Ecto neural progenitor cell (in vitro differentiated cells): ENCODE data around the gene MAGI1.

Experiments used
- DNase-seq: peaks from one replicate; pipeline ENCODE4 v3.0.0-alpha.2; 2018; ENCODE audit warnings: low spot score

Gene MAGI1

GRCh38 chr3:65665915-65666314 is 372.8 kb downstream of the MAGI1 start:
- DNase-seq, result no peak

DNA sequence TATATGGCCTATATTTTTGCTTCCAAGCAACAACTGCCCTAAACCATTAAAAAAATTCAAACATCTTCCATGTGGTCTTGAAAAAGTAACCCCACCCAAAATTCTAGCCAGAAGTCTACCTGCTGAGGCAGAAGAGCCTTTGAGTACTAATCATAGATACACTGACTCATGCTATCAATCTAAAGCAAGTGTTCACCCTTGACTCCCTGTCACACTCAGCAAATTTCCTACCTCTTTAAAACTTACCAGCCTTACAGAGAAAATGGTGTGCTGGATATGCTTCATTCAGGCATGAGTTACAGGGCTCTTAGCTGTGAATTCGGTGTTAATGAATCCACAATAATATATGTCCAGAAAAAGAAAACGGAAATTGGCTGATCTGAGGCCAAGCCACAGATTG is 373.8 kb downstream of the MAGI1 start:
- DNase-seq, result no peak

- no peak for DNase-seq
Measured at GRCh38 chr3:65664446-65664845, 374.3 kb downstream of the MAGI1 start.

DNA sequence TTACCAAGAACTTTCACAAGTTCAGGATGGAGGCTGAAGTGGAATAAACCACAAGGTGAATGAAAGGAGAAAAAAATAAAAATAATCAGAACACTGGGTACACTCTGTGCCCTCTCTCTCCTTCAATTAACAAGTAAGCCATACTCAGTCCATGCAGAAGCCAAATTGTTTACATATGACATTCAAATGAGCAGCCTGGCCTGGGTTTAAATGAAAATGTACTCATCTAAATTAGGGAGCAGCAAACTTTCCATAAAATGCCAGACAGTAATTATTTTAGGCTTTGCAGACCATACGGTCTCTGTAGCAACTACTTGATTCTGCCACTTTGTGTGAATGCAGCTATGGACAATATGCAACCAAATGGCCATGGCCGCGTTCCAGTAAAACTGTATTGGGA is 376.6 kb downstream of the MAGI1 start:
- DNase-seq, result no peak

GRCh38 chr3:65660000-65660598 is 378.6 kb downstream of the MAGI1 start:
- DNase-seq, result no peak

DNA sequence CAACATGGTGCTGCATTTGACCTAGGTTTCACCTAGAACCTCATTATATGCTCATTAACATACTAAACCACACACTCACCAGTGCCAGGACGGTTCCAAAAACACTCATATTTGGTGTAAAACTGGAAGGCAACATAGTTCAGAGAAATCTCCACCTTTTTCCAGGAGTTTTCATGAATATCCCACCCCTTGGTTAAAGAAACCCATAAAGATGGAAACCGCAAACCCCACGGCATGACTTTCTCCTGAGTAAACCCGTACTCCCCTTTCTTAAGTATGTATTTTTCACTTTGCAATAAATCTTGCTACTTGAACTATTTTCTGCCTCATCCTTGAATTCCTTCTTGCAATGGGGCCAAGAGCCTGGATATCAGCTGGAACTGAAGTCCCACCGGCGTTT is 379.3 kb downstream of the MAGI1 start:
- DNase-seq, result no peak

DNA sequence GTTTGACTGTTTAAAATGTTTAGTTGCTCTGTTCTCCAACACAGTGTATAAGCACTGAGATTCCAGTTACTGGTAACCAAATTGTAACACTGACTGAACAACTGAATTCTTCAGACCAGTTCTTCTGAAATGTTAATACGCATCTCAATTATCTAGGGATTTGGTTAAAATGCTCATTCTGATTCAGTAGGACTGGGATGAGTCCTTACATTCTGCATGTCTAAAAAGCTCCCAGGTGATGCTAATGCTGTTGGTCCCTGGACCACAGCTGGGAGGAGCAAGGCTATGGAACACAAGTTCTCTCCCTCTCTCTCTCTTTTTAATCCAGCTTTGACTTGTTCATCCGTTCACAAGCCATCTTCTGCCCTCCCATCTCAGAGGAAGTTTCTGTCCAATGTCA is 380.3 kb downstream of the MAGI1 start:
- DNase-seq, result no peak

GRCh38 chr3:65655061-65655460 is 383.7 kb downstream of the MAGI1 start:
- no peak for DNase-seq

- no peak for DNase-seq
Measured at GRCh38 chr3:65653731-65654130, 385.0 kb downstream of the MAGI1 start.

DNA sequence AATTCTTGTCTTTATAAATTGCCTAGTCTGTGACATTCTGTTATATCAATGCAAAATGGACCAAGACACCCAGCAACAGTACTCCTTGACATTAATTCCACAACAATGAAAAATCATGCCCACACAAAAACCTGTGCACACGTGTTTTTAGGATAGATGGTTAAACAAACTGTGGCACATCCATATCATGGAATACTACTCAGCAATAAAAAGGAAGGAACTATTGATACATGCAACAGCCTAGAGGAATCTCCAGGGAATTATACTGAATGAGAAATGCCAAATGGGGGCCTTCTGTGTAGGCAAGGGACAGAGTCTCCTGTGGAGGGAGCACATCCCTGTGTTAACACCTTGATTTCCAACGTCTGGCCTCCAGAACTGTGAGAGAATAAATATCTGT is 388.5 kb downstream of the MAGI1 start:
- DNase-seq, result no peak

GRCh38 chr3:65647369-65647768 is 391.3 kb downstream of the MAGI1 start:
- DNase-seq, result no peak

- no peak for DNase-seq
Measured at GRCh38 chr3:65642883-65643282, 395.8 kb downstream of the MAGI1 start.

DNA sequence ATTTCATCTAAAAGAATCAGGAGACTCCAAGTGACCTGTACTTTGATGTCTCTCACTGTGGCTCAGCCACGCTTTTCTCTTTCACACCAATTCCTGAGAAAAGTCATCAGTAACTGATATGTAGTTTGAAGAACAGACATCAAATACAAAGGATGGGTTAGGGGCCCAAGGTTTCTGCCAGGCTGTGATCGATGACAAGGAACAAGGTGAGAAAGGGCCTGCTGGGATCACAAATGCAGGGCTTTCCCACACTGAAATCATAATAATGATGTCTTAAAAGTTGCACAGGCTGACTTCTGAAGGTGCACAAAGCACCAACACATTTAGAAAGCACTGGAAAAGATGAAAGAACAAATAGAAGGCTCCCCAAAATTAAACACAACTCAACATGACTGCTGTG is 396.9 kb downstream of the MAGI1 start:
- DNase-seq, result no peak

- DNase-seq, result no peak
Measured at GRCh38 chr3:65641045-65641444, 397.7 kb downstream of the MAGI1 start.

GRCh38 chr3:65639444-65639843 is 399.3 kb downstream of the MAGI1 start:
- DNase-seq, result no peak

DNA sequence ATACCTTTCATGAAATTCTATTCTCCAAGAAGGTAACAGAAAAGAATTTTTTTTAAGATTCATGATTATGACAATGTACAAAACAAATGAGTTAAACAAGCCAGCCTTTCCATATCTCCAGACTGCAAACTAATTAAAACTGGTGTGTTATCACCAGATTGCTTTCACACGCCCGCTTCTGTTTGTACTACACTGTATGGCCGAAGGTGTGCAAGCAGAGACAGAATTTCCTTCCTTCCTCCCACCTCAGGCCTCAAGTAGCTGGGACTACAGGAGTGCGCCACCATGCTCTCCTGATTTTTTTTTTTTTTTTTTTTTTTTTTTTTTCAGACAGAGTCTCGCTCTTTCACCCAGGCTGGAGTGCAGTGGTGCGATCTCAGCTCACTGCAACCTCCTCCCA is 400.4 kb downstream of the MAGI1 start:
- no peak for DNase-seq

DNA sequence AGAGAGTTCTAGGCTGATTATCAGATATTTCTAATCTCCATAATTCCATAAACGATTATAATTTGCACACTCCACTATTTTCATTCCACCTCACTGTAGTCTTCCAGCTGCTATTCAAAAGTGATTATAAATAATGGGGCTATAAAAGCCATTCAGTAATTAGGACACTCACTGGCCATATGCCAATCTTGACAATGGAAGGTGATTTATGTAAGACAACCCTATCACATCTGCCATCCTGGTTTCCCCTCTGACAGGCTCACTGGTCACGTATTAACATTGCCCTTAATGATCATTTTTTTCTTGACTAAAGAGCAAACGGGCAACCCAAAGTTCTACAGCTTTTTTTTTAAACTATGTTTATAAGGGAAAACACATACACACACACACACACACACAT is 402.4 kb downstream of the MAGI1 start:
- no peak for DNase-seq

DNA sequence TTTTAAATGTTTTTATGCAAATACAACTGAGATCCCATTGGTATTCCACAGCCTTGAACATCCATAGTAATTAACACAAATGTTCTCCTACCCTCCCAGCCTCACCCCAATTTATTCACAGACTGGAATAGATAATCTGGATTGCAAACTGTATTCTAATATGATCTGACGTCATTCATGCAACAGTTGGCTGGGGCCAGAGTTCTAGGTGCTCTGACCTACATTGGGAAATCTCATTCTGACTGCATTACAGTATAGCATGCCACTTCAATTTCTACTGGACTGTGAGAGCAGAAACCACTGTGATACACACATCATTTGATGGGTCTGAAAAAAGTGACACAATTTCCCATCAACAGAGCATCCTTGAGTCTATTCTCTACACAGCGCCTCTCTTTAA is 403.1 kb downstream of the MAGI1 start:
- no peak for DNase-seq

- no peak for DNase-seq
Measured at GRCh38 chr3:65633018-65633638, 405.6 kb downstream of the MAGI1 start.

DNA sequence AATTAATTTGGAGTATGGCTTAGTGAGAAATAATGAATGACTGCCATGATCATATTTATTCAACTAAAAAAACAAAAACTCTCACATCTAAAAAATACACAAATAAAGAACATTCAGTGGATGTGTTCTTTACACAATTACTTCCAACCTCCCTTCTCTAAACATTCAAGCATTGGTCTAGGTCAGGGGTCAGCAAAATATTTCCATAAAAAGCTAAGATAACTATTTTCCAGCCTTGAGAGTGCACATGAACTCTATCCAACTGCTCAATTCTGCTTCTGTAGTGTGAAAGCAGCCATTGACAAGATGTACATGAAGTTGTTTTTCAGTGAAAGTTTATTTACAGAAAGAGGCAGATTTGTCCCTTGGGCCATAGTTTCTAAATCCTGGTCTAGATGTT is 406.3 kb downstream of the MAGI1 start:
- DNase-seq, result no peak

GRCh38 chr3:65628978-65629377 is 409.7 kb downstream of the MAGI1 start:
- no peak for DNase-seq

- no peak for DNase-seq
Measured at GRCh38 chr3:65627062-65627461, 411.7 kb downstream of the MAGI1 start.

DNA sequence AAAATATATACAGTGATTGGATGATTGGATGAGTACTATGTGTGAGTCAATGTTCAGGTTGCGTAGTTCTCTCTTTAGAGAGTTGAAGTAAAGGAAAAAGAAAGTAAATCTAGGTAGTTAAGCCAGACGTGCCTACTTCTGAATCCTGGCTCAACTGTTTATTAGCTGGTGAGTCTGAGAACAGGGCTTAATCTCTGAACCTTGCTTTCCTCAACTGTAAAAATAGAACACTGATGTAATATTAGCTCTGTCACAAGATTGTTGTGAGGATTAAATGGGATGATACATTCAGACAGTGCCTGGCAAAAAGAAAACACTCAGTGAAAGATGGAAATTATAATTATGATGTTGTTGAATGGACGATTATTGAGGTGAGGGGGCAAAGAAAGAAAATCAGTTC is 413.4 kb downstream of the MAGI1 start:
- no peak for DNase-seq

DNA sequence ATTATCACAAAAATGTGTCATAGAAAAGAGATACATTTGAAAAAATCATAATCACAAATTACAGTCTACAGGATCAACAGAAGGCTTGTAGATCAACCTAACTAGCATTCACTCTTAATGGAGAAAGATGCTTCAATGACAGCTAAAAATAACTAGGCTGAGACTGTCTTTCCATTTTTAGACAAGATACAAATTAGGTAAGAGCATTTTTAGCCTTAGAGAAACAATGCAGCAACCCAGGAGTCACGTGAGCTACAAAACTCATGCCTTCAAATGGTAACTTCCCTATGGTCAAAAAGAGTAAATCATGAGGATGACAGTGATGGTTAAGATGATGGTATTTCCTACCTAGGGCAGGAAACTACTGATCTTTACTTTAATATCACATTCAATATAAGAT is 415.4 kb downstream of the MAGI1 start:
- no peak for DNase-seq
